Endothelial cell of umbilical vein (primary cell): ENCODE measurements around the gene ADAM19.
A peak's percentile ranks its signal among the peaks of the same experiment; 100 is the strongest.

Experiments used
- CTCF ChIP-seq, 2 donors: IDR thresholded peaks; 1 replicate in 1 of 2; 2 replicates in 1 of 2; pipeline ENCODE4 v1.5.1; 2011; ENCODE audit warnings: low read length in 2 of 2, mild to moderate bottlenecking in 2 of 2, moderate library complexity in 2 of 2, control low read depth in 1 of 2, inconsistent platforms in 1 of 2, low read depth in 1 of 2; ENCODE audit not compliant: insufficient read depth in 1 of 2; ENCODE audit errors: extremely low read depth in 1 of 2
- FOS ChIP-seq: IDR thresholded peaks from 2 replicates; pipeline ENCODE4 v1.6.1; 2011; ENCODE audit warnings: mild to moderate bottlenecking, low read length, moderate library complexity, borderline replicate concordance; ENCODE audit not compliant: insufficient read depth
- JUN ChIP-seq: IDR thresholded peaks from 2 replicates; pipeline ENCODE4 v1.6.1; 2011; ENCODE audit warnings: borderline replicate concordance, low read depth; ENCODE audit not compliant: insufficient read length, insufficient read depth
- MYC ChIP-seq: IDR thresholded peaks from one replicate; pipeline ENCODE4 v1.6.1; 2011; ENCODE audit warnings: mild to moderate bottlenecking, low read depth, low read length
- POLR2A ChIP-seq: IDR thresholded peaks from 2 replicates; pipeline ENCODE4 v1.6.1; 2012; ENCODE audit warnings: low read depth, mild to moderate bottlenecking, control low read depth, low read length
- POLR2AphosphoS5 ChIP-seq: IDR thresholded peaks from 2 replicates; pipeline ENCODE4 v1.6.1; 2012; ENCODE audit warnings: low read depth, mild to moderate bottlenecking, control low read depth, low read length, moderate library complexity; ENCODE audit not compliant: insufficient read depth

DNA sequence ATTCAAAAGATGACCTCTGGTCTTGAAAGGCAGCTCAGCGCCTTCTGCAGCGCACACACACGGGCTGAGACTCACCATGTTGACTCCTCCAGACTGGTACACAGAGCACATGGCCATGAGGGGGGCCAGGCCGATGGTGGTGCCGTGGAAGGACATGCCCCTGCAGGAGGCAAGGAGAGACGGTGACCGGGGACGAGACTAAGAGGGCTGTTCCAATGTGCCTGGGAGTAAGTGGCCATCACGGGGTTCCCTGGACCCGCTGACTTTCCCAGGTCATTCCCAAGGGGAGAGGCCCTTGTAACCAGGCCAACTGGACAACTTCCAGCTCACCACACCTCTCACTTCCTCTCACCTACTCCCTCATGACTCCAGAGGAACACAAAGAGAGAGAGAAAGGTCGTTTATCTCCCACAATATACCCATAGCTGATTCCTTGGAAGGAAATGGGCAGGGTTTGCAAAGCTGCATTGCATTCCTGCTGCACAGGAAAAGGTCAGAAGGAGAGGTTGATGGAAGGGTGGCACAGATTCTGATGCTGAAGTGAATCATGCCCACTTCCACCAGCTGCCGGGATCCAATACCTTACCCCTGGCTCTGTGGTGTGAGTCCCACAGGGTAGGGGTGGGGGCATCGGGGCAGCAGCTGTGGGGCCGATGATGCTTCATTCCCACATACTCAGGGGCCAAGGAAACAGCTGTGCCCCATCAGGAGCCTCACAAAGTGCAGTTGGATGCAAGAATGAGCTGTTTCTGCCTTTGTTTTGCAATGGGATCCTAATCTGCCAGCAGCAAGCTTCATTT lies 68.4 kb downstream of the ADAM19 start:
- no peak for TF ChIP-seq MYC
- no peak for TF ChIP-seq POLR2A
- TF ChIP-seq POLR2AphosphoS5, result peak; percentile 61
- TF ChIP-seq CTCF (IDR thresholded peaks at IDR 0.05; ENCODE audit: extremely low read depth in 1 of 2, insufficient read depth in 1 of 2, low read depth in 1 of 2, low read length in 2 of 2), result no peak
- TF ChIP-seq JUN, result no peak
- peak; percentile 66 for TF ChIP-seq FOS
